Endothelial cell (in vitro differentiated cells): ENCODE measurements around the gene VPS26B. TPM values are rescaled to one million over a fixed set of nuclear protein-coding genes. Genes with fewer than 3 reads are reported as not detected.
A peak's percentile ranks its signal among the peaks of the same experiment; 100 is the strongest.

Experiments used
- DNase-seq: peaks from one replicate; pipeline ENCODE4 v3.0.0; 2021; ENCODE audit warnings: low spot score
- H3K27ac Mint-ChIP-seq: one replicate; pipeline ENCODE4 v1.8.0; 2021; ENCODE audit warnings: mixed read lengths, inconsistent platforms; ENCODE audit not compliant: unreplicated experiment
- H3K27me3 Mint-ChIP-seq: one replicate; pipeline ENCODE4 v1.8.0; 2021; ENCODE audit warnings: mild to moderate bottlenecking, moderate library complexity, mixed read lengths, inconsistent platforms; ENCODE audit not compliant: unreplicated experiment
- H3K36me3 Mint-ChIP-seq: one replicate; pipeline ENCODE4 v1.8.0; 2021; ENCODE audit warnings: mild to moderate bottlenecking, low read depth, mixed read lengths, inconsistent platforms; ENCODE audit not compliant: unreplicated experiment
- H3K4me1 Mint-ChIP-seq: one replicate; pipeline ENCODE4 v1.8.0; 2021; ENCODE audit warnings: mild to moderate bottlenecking, mixed read lengths, inconsistent platforms; ENCODE audit not compliant: unreplicated experiment
- H3K4me3 Mint-ChIP-seq: one replicate; pipeline ENCODE4 v1.8.0; 2021; ENCODE audit warnings: mild to moderate bottlenecking, mixed read lengths, inconsistent platforms; ENCODE audit not compliant: unreplicated experiment
- H3K9me3 Mint-ChIP-seq: one replicate; pipeline ENCODE4 v1.8.0; 2021; ENCODE audit warnings: mixed read lengths, inconsistent platforms; ENCODE audit not compliant: unreplicated experiment
- total RNA-seq: library from RNA; stranded (reverse); fragmentation: NEBNext Ultra II Directional; extraction: Animal tissue kit (Norgen Biotek cat#: 25700); gene quantifications from one replicate; pipeline ENCODE4 v1.2.1, GENCODE V29; 2021; ENCODE audit not compliant: unreplicated experiment
- TF ChIP-seq, protein P1 (sequence below): fragments of 200-600 bp; sonication (generic); IDR thresholded peaks from one replicate; pipeline ENCODE4 v1.5.0; 2021; ENCODE audit warnings: antibody characterized with exemption; ENCODE audit not compliant: unreplicated experiment

The VPS26B gene
- total RNA-seq, 1 donor from 2014 or later = 132 TPM

DNA sequence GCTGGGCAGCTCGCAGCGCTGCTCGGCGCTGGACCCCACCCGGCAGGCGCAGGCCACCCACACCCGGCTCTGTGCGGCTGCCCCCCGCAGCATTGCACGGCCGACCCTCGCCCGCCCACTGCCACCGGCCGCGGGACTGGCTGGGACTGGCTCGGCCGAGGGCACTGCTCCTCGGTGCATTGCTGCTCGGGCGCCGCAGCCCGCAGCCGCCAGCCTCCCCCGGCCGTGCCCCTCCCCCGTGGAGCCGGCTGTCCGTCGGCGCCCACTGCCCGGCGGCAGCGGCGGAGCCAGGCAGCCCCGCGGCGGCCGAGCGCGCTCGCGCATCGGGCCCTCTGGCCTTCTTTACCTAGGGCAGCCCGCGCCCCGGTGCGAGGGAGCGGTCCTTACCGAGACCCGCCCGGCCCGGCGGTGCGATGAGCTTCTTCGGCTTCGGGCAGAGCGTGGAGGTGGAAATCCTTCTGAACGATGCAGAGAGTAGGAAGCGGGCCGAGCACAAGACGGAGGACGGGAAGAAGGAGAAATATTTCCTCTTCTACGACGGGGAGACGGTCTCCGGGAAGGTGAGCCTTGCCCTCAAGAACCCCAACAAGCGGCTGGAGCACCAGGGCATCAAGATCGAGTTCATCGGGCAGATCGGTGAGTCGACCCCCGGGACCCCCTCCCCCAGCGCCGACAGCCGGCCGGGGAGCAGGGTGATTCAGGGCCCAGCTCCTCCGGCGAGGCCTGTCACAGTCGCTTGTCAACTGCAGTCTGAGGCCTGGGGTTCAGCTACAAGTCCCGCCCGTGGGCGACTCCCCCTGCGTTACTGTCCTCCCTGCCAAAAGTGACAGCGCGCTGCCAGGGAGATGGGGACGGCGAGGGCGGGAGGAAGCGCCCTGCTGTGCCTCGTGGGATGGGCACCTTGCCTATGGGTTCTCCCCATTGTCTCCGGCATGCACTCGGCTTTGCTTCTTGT is 516 bp downstream of the VPS26B start:
- Mint-ChIP-seq H3K27ac (peak overlapping the region; percentile 79), H3K9me3 (no peaks in the 10 kb centered on the region), H3K27me3 (peaks cover 12% of the 10 kb centered on the region), H3K36me3 (peaks cover 26% of the 10 kb centered on the region), H3K4me3 (peak overlapping the region; percentile 98), H3K4me1 (peaks cover 58% of the 10 kb centered on the region)
- TF ChIP-seq, protein P1, sequence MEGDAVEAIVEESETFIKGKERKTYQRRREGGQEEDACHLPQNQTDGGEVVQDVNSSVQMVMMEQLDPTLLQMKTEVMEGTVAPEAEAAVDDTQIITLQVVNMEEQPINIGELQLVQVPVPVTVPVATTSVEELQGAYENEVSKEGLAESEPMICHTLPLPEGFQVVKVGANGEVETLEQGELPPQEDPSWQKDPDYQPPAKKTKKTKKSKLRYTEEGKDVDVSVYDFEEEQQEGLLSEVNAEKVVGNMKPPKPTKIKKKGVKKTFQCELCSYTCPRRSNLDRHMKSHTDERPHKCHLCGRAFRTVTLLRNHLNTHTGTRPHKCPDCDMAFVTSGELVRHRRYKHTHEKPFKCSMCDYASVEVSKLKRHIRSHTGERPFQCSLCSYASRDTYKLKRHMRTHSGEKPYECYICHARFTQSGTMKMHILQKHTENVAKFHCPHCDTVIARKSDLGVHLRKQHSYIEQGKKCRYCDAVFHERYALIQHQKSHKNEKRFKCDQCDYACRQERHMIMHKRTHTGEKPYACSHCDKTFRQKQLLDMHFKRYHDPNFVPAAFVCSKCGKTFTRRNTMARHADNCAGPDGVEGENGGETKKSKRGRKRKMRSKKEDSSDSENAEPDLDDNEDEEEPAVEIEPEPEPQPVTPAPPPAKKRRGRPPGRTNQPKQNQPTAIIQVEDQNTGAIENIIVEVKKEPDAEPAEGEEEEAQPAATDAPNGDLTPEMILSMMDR = no peak
- peak; percentile 50 for DNase-seq

DNA sequence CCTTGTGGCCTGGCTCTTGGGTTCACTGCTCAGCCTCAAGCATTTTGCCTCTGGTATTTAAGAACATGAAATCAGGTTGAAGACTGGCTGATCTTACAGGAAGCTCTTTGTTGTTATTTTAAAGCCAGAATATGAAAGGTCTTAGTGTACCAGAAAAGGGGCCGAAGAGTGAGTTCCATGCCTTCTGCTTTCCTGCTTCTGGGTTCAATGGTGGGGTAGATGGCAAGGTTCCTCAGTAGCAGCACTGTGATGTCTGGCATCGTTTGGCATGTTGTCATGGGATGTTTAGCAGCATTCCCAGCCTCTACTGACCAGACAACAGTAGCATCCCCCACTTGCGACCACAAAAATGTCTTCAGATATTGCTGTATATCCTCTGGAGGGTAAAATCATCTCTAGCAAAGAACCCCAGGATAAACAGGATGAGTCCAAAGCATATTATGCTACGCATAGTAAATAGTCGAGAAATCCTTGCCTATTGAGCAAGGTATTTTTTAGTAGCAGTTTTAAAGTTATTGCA is 2.4 kb downstream of the VPS26B start:
- peak overlapping the region; percentile 98 for H3K4me3 Mint-ChIP-seq
- H3K4me1 Mint-ChIP-seq = peaks cover 75% of the 10 kb centered on the region
- no peaks in the 10 kb centered on the region for H3K9me3 Mint-ChIP-seq

DNA sequence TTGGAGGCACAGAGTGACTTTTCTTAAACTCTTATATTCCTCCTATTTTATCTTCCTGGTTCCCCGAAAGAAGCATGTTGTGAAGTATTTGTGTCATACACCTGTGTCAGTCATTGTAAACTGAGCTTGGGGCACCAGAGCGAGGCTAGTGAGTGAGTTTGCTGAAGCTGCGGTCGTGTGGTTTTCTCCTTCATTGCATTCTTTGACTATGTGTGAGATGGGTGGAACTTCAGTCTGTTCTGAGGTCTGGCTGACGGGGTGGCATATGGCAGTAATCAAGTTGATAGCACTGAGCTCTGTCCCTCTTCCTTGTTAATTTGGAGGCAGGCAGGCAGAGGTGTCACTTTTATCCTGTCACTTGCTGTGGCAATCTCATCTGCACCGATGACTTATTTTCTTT is 4.2 kb downstream of the VPS26B start:
- Mint-ChIP-seq H3K27ac (peak overlapping the region; percentile 88), H3K27me3 (peaks cover 10% of the 10 kb centered on the region), H3K9me3 (no peaks in the 10 kb centered on the region), H3K4me1 (peaks cover 77% of the 10 kb centered on the region), H3K36me3 (peaks cover 23% of the 10 kb centered on the region), H3K4me3 (peak overlapping the region; percentile 59)
- DNase-seq = no peak
- TF ChIP-seq, protein P1 = no peak

More for the DNA sequence above, 2.4 kb downstream of the VPS26B start:
- Mint-ChIP-seq H3K27me3 (peaks cover 13% of the 10 kb centered on the region), H3K27ac (no peak overlapping the region), H3K36me3 (peaks cover 30% of the 10 kb centered on the region)
- TF ChIP-seq, protein P1 = no peak
- no peak for DNase-seq

DNA sequence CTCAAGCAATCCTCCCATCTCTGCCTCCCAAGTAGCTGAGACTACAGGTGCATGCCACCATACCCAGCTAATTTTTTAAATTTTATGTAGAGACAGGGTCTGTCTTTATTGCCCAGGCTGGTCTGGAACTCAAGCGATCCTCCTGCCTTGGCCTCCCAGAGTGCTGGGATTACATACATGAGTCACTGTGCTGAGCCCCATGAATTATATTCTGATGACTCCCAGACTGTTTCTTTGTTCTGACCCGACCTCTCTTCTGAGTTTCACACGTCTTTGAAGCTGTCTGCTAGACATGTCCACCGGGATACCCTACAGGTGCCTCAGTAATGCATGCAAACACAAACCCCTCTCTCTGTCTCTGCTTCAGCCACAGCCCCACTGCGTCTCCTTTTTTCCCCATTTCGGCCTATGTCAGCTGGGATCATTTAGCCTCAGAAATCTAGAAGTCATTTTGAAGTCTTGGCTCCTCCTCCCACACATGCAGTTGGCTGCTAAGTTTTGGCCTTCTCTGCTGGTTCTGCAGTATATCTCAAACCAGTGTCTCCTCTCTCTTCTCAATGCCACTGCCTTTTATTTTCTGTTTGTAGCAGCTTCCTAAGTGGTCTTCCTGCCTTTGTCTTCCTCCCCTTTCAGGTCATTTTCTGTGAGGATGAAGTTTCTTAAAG is 4.8 kb downstream of the VPS26B start:
- H3K9me3 Mint-ChIP-seq = no peaks in the 10 kb centered on the region
- peaks cover 23% of the 10 kb centered on the region for H3K36me3 Mint-ChIP-seq
- peak overlapping the region; percentile 56 for H3K4me3 Mint-ChIP-seq
- no peak for DNase-seq
- TF ChIP-seq, protein P1 = no peak
- peaks cover 6% of the 10 kb centered on the region for H3K27me3 Mint-ChIP-seq
- peaks cover 80% of the 10 kb centered on the region for H3K4me1 Mint-ChIP-seq
- peak overlapping the region; percentile 82 for H3K27ac Mint-ChIP-seq
